K562 (cell line): ENCODE data around the gene LY6G5B. TPM values are rescaled to one million over a fixed set of nuclear protein-coding genes. Genes with fewer than 3 reads are reported as not detected.

Experiments
- CEBPG ChIP-seq, 3 experiments: fragments of 200-800 bp in 1 of 3; sonication (Bioruptor generic) in 1 of 3; sonication (generic) in 1 of 3; formaldehyde crosslinking in 1 of 3; IDR thresholded peaks in 2 of 3; conservative IDR thresholded peaks in 1 of 3; 2 replicates each; pipeline versions ENCODE4 v1.6.1 to v1.8.0; 2016 to 2022; ENCODE audit warnings: missing compliant biosample characterization in 2 of 3, missing genetic modification characterization in 2 of 3, mild to moderate bottlenecking in 1 of 3, missing genetic modification reagents in 1 of 3
- HMG20B ChIP-seq: fragments of 250-450 bp; sonication (Bioruptor Pico); IDR thresholded peaks from 2 replicates; pipeline ENCODE4 v1.5.0; 2021; ENCODE audit warnings: mild to moderate bottlenecking
- MYNN ChIP-seq, 2 experiments: sonication (generic); formaldehyde crosslinking in 1 of 2; IDR thresholded peaks; 2 replicates each; pipeline versions ENCODE4 v1.5.0 to v1.6.1; 2016 to 2020; ENCODE audit warnings: antibody characterized with exemption in 1 of 2, missing genetic modification reagents in 1 of 2
- PHF21A ChIP-seq: fragments of 450-650 bp; IDR thresholded peaks from 2 replicates; pipeline ENCODE4 v1.6.1; 2017; ENCODE audit warnings: low read depth, borderline replicate concordance
- POLR2AphosphoS2 ChIP-seq: IDR thresholded peaks from 2 replicates; pipeline ENCODE4 v1.6.1; 2012; ENCODE audit warnings: low read length, improper control_type of control experiment
- PTBP1 ChIP-seq: fragments of 200-400 bp; formaldehyde crosslinking; IDR thresholded peaks from 2 replicates; pipeline ENCODE4 v1.6.1; 2017; ENCODE audit warnings: low read depth, low read length
- RBM34 ChIP-seq: fragments of 200-400 bp; formaldehyde crosslinking; IDR thresholded peaks from 2 replicates; pipeline ENCODE4 v1.6.1; 2018; ENCODE audit warnings: low read length, borderline replicate concordance; ENCODE audit not compliant: insufficient read depth
- TAF9B ChIP-seq: fragments of 450-650 bp; IDR thresholded peaks from 2 replicates; pipeline ENCODE4 v1.6.1; 2018; ENCODE audit warnings: mild to moderate bottlenecking; ENCODE audit not compliant: partially characterized antibody
- TEAD4 ChIP-seq, 2 experiments: sonication (generic) in 1 of 2; formaldehyde crosslinking in 1 of 2; IDR thresholded peaks; 2 replicates each; pipeline versions ENCODE4 v1.6.1 to v1.8.0; 2012 to 2022; ENCODE audit warnings: borderline replicate concordance in 1 of 2, inconsistent platforms in 1 of 2, low read length in 1 of 2, mild to moderate bottlenecking in 1 of 2, missing genetic modification reagents in 1 of 2
- ZFP36 ChIP-seq: fragments of 150-350 bp; IDR thresholded peaks from 2 replicates; pipeline ENCODE4 v1.6.1; 2018; ENCODE audit warnings: low read length, low read depth; ENCODE audit not compliant: partially characterized antibody
- ZNF324 ChIP-seq: fragments of 250-450 bp; sonication (Bioruptor Pico); IDR thresholded peaks from 2 replicates; pipeline ENCODE4 v1.4.0; 2020; ENCODE audit warnings: mild to moderate bottlenecking
- ZNF347 ChIP-seq: fragments of 450-650 bp; formaldehyde crosslinking; IDR thresholded peaks from 2 replicates; pipeline ENCODE4 v1.4.0; 2020; ENCODE audit warnings: low read depth, mild to moderate bottlenecking, moderate library complexity
- ZNF644 ChIP-seq: fragments of 200-800 bp; sonication (Bioruptor generic); IDR thresholded peaks from 2 replicates; pipeline ENCODE4 v1.6.1; 2016; ENCODE audit warnings: low read depth, missing genetic modification characterization, missing compliant biosample characterization
- polyA plus RNA-seq, 8 experiments: library from polyadenylated mRNA; depleted of rRNA in 4 of 8; stranded (reverse) in 5 of 8; unstranded in 3 of 8; fragments of >200 nt; fragmentation: Nextera tagmentation in 2 of 8; fragmentation: Illumina TruSeq in 1 of 8; extraction: Ambion mirVana in 2 of 8; extraction: Trizol in 1 of 8; gene quantifications; 2 replicates each; pipeline versions ENCODE4 v1.2.1 to v1.2.3, GENCODE V29; 2011 to 2014; ENCODE audit warnings: inconsistent platforms in 1 of 8, missing spikeins in 1 of 8
- total RNA-seq, 7 experiments: library from RNA; depleted of rRNA in 6 of 7; stranded (reverse); fragments of >200 nt in 6 of 7; fragmentation: Illumina TruSeq in 2 of 7; extraction: Trizol in 2 of 7; gene quantifications; 2 replicates each; pipeline versions ENCODE4 v1.2.1 to v1.2.3, GENCODE V29; 2011 to 2021; ENCODE audit warnings: low replicate concordance in 1 of 7
- TF ChIP-seq, protein P1 (sequence below): fragments of 250-450 bp; sonication (Bioruptor Pico); IDR thresholded peaks from 2 replicates; pipeline ENCODE4 v1.4.0; 2020; ENCODE audit warnings: mild to moderate bottlenecking, moderate library complexity, borderline replicate concordance
- TF ChIP-seq, protein P2 (sequence below): sonication (generic); formaldehyde crosslinking; IDR thresholded peaks from 2 replicates; pipeline ENCODE4 v1.8.1; 2023; ENCODE audit warnings: missing genetic modification reagents, mild to moderate bottlenecking, borderline replicate concordance
- TF ChIP-seq, protein P3 (sequence below): fragments of 450-650 bp; formaldehyde crosslinking; IDR thresholded peaks from 2 replicates; pipeline ENCODE4 v1.4.0; 2022; ENCODE audit warnings: missing genetic modification characterization

Gene LY6G5B
- total and polyA plus RNA-seq, 9 of the 15 experiments (the other 6 are each of a cell fraction or from before 2014, with no cell fraction given) = 6.0 to 27.0 (median 7.5) TPM

DNA sequence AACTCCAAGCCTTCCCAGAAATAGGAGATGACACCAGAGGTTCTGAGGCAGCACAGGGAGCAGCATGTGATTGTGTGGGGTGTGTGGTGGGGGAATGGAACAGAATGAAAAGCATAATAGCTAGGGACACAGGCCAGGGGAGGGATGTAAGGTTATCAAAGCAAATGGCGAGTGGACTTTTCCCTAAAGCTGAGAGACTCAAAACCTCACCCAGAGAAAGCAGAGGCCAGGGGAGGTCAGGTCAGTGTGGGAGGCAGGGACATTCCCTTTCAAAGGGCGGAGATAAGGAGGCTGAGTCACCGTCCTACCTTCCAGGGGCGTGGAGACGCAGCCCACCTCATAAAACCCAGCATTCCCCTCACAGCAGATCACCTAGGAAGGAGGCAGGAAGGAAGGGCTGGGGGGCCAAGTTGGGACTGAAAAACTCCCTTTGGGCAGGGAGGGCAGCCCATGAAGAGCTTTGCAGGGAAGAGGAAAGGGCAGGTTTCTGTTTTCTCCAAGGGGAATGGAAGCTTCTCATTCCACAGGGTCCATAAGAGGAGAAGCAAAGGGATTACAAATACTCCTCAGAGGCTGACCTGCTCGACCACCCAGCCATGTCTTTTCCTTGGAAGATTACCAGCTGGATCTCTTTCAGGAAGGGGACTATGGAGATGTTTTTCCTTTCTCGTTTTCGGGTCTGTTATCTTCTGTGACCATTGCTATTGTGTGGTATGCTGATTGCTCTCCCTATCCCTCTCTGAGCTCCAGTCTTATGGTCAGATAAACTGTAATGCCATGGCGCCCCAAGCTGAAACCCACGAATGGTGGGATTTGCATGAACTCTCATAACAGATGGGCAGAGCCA lies 20.7 kb downstream of the LY6G5B start (continued):
- TF ChIP-seq TAF9B (no peak), ZNF324 (CRISPR knock-in tag) (no peak), PHF21A (no peak; the same call in 1 of the 2 replicates), MYNN (IDR thresholded peaks at IDR 0.05) (peak; percentile 67), MYNN (CRISPR knock-in tag; IDR thresholded peaks at IDR 0.05) (no peak), HMG20B (CRISPR knock-in tag) (no peak), TEAD4 (IDR thresholded peaks at IDR 0.05; ENCODE audit: low read length) (peak; percentile 84), TEAD4 (CRISPR knock-in tag; IDR thresholded peaks at IDR 0.05; ENCODE audit: borderline replicate concordance) (no peak), PTBP1 (peak; percentile 21; the same call in 1 of the 2 replicates), ZNF644 (tag) (0 out of 2 replicates have a peak, but pooled peaks have one; percentile 17), POLR2AphosphoS2 (0 out of 2 replicates have a peak, but pooled peaks have one; percentile 68), CEBPG (CRISPR knock-in tag; IDR thresholded peaks at IDR 0.05) (no peak), CEBPG (tag; conservative IDR thresholded peaks at IDR 0.05 in 1 of 2, IDR thresholded peaks at IDR 0.05 in 1 of 2) (no peak), ZFP36 (peak; percentile 97), ZNF347 (CRISPR knock-in tag) (no peak), RBM34 (no peak)
- TF ChIP-seq, protein P1, sequence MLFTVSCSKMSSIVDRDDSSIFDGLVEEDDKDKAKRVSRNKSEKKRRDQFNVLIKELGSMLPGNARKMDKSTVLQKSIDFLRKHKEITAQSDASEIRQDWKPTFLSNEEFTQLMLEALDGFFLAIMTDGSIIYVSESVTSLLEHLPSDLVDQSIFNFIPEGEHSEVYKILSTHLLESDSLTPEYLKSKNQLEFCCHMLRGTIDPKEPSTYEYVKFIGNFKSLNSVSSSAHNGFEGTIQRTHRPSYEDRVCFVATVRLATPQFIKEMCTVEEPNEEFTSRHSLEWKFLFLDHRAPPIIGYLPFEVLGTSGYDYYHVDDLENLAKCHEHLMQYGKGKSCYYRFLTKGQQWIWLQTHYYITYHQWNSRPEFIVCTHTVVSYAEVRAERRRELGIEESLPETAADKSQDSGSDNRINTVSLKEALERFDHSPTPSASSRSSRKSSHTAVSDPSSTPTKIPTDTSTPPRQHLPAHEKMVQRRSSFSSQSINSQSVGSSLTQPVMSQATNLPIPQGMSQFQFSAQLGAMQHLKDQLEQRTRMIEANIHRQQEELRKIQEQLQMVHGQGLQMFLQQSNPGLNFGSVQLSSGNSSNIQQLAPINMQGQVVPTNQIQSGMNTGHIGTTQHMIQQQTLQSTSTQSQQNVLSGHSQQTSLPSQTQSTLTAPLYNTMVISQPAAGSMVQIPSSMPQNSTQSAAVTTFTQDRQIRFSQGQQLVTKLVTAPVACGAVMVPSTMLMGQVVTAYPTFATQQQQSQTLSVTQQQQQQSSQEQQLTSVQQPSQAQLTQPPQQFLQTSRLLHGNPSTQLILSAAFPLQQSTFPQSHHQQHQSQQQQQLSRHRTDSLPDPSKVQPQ (CRISPR knock-in tag) = no peak
- TF ChIP-seq, protein P2, sequence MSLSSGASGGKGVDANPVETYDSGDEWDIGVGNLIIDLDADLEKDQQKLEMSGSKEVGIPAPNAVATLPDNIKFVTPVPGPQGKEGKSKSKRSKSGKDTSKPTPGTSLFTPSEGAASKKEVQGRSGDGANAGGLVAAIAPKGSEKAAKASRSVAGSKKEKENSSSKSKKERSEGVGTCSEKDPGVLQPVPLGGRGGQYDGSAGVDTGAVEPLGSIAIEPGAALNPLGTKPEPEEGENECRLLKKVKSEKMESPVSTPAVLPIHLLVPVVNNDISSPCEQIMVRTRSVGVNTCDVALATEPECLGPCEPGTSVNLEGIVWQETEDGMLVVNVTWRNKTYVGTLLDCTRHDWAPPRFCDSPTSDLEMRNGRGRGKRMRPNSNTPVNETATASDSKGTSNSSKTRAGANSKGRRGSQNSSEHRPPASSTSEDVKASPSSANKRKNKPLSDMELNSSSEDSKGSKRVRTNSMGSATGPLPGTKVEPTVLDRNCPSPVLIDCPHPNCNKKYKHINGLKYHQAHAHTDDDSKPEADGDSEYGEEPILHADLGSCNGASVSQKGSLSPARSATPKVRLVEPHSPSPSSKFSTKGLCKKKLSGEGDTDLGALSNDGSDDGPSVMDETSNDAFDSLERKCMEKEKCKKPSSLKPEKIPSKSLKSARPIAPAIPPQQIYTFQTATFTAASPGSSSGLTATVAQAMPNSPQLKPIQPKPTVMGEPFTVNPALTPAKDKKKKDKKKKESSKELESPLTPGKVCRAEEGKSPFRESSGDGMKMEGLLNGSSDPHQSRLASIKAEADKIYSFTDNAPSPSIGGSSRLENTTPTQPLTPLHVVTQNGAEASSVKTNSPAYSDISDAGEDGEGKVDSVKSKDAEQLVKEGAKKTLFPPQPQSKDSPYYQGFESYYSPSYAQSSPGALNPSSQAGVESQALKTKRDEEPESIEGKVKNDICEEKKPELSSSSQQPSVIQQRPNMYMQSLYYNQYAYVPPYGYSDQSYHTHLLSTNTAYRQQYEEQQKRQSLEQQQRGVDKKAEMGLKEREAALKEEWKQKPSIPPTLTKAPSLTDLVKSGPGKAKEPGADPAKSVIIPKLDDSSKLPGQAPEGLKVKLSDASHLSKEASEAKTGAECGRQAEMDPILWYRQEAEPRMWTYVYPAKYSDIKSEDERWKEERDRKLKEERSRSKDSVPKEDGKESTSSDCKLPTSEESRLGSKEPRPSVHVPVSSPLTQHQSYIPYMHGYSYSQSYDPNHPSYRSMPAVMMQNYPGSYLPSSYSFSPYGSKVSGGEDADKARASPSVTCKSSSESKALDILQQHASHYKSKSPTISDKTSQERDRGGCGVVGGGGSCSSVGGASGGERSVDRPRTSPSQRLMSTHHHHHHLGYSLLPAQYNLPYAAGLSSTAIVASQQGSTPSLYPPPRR = 0 out of 2 replicates have a peak, but pooled peaks have one; percentile 75
- TF ChIP-seq, protein P3, sequence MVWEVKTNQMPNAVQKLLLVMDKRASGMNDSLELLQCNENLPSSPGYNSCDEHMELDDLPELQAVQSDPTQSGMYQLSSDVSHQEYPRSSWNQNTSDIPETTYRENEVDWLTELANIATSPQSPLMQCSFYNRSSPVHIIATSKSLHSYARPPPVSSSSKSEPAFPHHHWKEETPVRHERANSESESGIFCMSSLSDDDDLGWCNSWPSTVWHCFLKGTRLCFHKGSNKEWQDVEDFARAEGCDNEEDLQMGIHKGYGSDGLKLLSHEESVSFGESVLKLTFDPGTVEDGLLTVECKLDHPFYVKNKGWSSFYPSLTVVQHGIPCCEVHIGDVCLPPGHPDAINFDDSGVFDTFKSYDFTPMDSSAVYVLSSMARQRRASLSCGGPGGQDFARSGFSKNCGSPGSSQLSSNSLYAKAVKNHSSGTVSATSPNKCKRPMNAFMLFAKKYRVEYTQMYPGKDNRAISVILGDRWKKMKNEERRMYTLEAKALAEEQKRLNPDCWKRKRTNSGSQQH = peak; percentile 83
